KMS-11 (cell line): Measurements from ENCODE around the gene AQP11.

Experiments
- H2AFZ ChIP-seq: fragments of 200-600 bp; sonication (generic); 2 replicates; pipeline ENCODE4 v1.6.1; 2016; ENCODE audit warnings: antibody characterized with exemption, mixed run types, low read depth
- H3K27ac ChIP-seq: fragments of 200-600 bp; sonication (generic); 2 replicates; pipeline ENCODE4 v1.6.1; 2016; ENCODE audit warnings: mild to moderate bottlenecking, mixed run types
- H3K27me3 ChIP-seq: fragments of 200-600 bp; sonication (generic); 2 replicates; pipeline ENCODE4 v1.6.1; 2017; ENCODE audit warnings: mild to moderate bottlenecking, low read depth, mixed run types, moderate library complexity; ENCODE audit not compliant: insufficient read depth
- H3K36me3 ChIP-seq: fragments of 200-600 bp; sonication (generic); 2 replicates; pipeline ENCODE4 v1.6.1; 2017; ENCODE audit warnings: mild to moderate bottlenecking, mixed run types; ENCODE audit not compliant: insufficient read depth
- H3K4me1 ChIP-seq: fragments of 200-600 bp; sonication (generic); 2 replicates; pipeline ENCODE4 v1.6.1; 2016; ENCODE audit warnings: mild to moderate bottlenecking, low read depth, mixed run types; ENCODE audit not compliant: poor library complexity, severe bottlenecking
- H3K4me2 ChIP-seq: fragments of 200-600 bp; sonication (generic); 2 replicates; pipeline ENCODE4 v1.7.0; 2016; ENCODE audit warnings: mild to moderate bottlenecking, mixed run types
- H3K4me3 ChIP-seq: fragments of 200-600 bp; sonication (generic); IDR thresholded peaks from 2 replicates; pipeline ENCODE4 v1.6.1; 2017; ENCODE audit warnings: low read depth, low read length, mixed read lengths; ENCODE audit not compliant: insufficient read depth
- H3K79me2 ChIP-seq: fragments of 200-600 bp; sonication (generic); 2 replicates; pipeline ENCODE4 v1.6.1; 2016; ENCODE audit warnings: low read depth, mixed run types; ENCODE audit not compliant: insufficient read depth
- H3K9ac ChIP-seq: fragments of 200-600 bp; sonication (generic); 2 replicates; pipeline ENCODE4 v1.6.1; 2016; ENCODE audit warnings: mild to moderate bottlenecking, mixed run types
- H4K20me1 ChIP-seq: fragments of 200-600 bp; sonication (generic); 2 replicates; pipeline ENCODE4 v1.6.1; 2016; ENCODE audit warnings: mild to moderate bottlenecking, mixed run types; ENCODE audit not compliant: insufficient read depth
- CTCF ChIP-seq: fragments of 200-600 bp; sonication (generic); conservative IDR thresholded peaks from 2 replicates; pipeline ENCODE4 v1.6.1; 2017; ENCODE audit warnings: low read depth, mild to moderate bottlenecking, antibody characterized with exemption, low read length, moderate library complexity, mixed read lengths

Gene AQP11

GRCh38 chr11:77589521-77590193, at the start of gene AQP11:
Gene AQP11 (plus strand): TSS chr11:77589953. CDS start chr11:77589993, 40 bp downstream.
- peak within 1 kb of the TSS; percentile 80 for H3K4me2 ChIP-seq
- no peak for TF ChIP-seq CTCF

GRCh38 chr11:77542296-77542695, 47.5 kb upstream of the AQP11 start:
- no peak for TF ChIP-seq CTCF
- Histone ChIP-seq H3K27me3 (no peaks in the 10 kb centered on the region), H3K4me2 (no peak overlapping the region), H4K20me1 (no peaks in the 10 kb centered on the region), H3K36me3 (no peaks in the 10 kb centered on the region), H3K4me3 (no peak overlapping the region), H3K79me2 (no peaks in the 10 kb centered on the region), H3K9ac (no peak overlapping the region), H3K27ac (no peak overlapping the region), H2AFZ (no peak overlapping the region), H3K4me1 (no peaks in the 10 kb centered on the region)

More at GRCh38 chr11:77589521-77590193, at the start of gene AQP11:
- Histone ChIP-seq H3K27me3 (no peaks in the 10 kb centered on the region; the same call in 1 of the 2 replicates), H3K4me1 (peaks cover 16% of the 10 kb centered on the region), H4K20me1 (no peaks in the 10 kb centered on the region), H3K9ac (peak within 1 kb of the TSS; percentile 53), H3K4me3 (no peak within 1 kb of the TSS), H3K36me3 (no peaks in the 10 kb centered on the region), H3K27ac (peak within 1 kb of the TSS; percentile 32; the same call in 1 of the 2 replicates), H2AFZ (peak within 1 kb of the TSS; percentile 98), H3K79me2 (no peaks in the 10 kb centered on the region)

GRCh38 chr11:77547047-77547836, 42.5 kb upstream of the AQP11 start:
- Histone ChIP-seq H4K20me1 (no peaks in the 10 kb centered on the region), H3K4me3 (no peak overlapping the region), H2AFZ (no peak overlapping the region), H3K4me2 (no peak overlapping the region), H3K4me1 (no peaks in the 10 kb centered on the region), H3K27ac (no peak overlapping the region), H3K9ac (no peak overlapping the region), H3K27me3 (no peaks in the 10 kb centered on the region), H3K79me2 (no peaks in the 10 kb centered on the region), H3K36me3 (no peaks in the 10 kb centered on the region)
- TF ChIP-seq CTCF: no peak

GRCh38 chr11:77547863-77548551, 41.7 kb upstream of the AQP11 start:
- Histone ChIP-seq H3K9ac (no peak overlapping the region), H3K4me3 (no peak overlapping the region), H3K79me2 (no peaks in the 10 kb centered on the region), H4K20me1 (no peaks in the 10 kb centered on the region), H3K4me1 (no peaks in the 10 kb centered on the region), H2AFZ (no peak overlapping the region), H3K27ac (no peak overlapping the region), H3K4me2 (no peak overlapping the region), H3K36me3 (no peaks in the 10 kb centered on the region), H3K27me3 (no peaks in the 10 kb centered on the region)
- peak; percentile 79 for TF ChIP-seq CTCF
